NK-92 (cell line): ENCODE results near the gene LRBA.
"Not testable (repeated sequence)": the region's sequence is repeated elsewhere in the genome, so short reads cannot be mapped to it uniquely, and the experiment has no call there.

Experiments
- DNase-seq: peaks from one replicate; lab custom pipeline; 2025; ENCODE audit not compliant: unreplicated experiment; lab: John Stamatoyannopoulos, UW

Gene LRBA

GRCh38 chr4:150436598-150437370 lies 578.3 kb downstream of the LRBA start:
- no peak for DNase-seq

- DNase-seq = no peak
Observed at GRCh38 chr4:150431221-150431620, 583.9 kb downstream of the LRBA start.

- no peak for DNase-seq
Observed at GRCh38 chr4:150425161-150425560, 589.9 kb downstream of the LRBA start.

- DNase-seq = no peak
Observed at GRCh38 chr4:150423503-150423902, 591.6 kb downstream of the LRBA start.

GRCh38 chr4:150423074-150423473 lies 592.0 kb downstream of the LRBA start:
- DNase-seq = no peak

- no peak for DNase-seq
Observed at GRCh38 chr4:150421612-150422011, 593.5 kb downstream of the LRBA start.

- DNase-seq = no peak
Observed at GRCh38 chr4:150419939-150420338, 595.1 kb downstream of the LRBA start.

- no peak for DNase-seq
Observed at GRCh38 chr4:150418757-150419410, 596.2 kb downstream of the LRBA start.

GRCh38 chr4:150415213-150415612 lies 599.9 kb downstream of the LRBA start:
- no peak for DNase-seq

GRCh38 chr4:150411520-150411919 lies 603.6 kb downstream of the LRBA start:
- no peak for DNase-seq

- no peak for DNase-seq
Observed at GRCh38 chr4:150402871-150403272, 612.2 kb downstream of the LRBA start.

- no peak for DNase-seq
Observed at GRCh38 chr4:150401083-150401687, 613.9 kb downstream of the LRBA start.

- no peak for DNase-seq
Observed at GRCh38 chr4:150395872-150396271, 619.2 kb downstream of the LRBA start.

- DNase-seq = no peak
Observed at GRCh38 chr4:150394046-150394445, 621.0 kb downstream of the LRBA start.

- DNase-seq = no peak
Observed at GRCh38 chr4:150391052-150391451, 624.0 kb downstream of the LRBA start.

GRCh38 chr4:150390531-150390910 lies 624.6 kb downstream of the LRBA start:
- DNase-seq = no peak

GRCh38 chr4:150389896-150390530 lies 625.1 kb downstream of the LRBA start:
- no peak for DNase-seq

- no peak for DNase-seq
Observed at GRCh38 chr4:150387981-150388380, 627.1 kb downstream of the LRBA start.

GRCh38 chr4:150386415-150386814 lies 628.7 kb downstream of the LRBA start:
- DNase-seq = not testable (repeated sequence)

- no peak for DNase-seq
Observed at GRCh38 chr4:150385606-150386005, 629.5 kb downstream of the LRBA start.

GRCh38 chr4:150384249-150384648 lies 630.8 kb downstream of the LRBA start:
- DNase-seq = no peak

GRCh38 chr4:150382028-150382427 lies 633.1 kb downstream of the LRBA start:
- DNase-seq = no peak
